GM19035 (cell line): ENCODE data around the gene ATRN.

ENCODE experiments used
- ATAC-seq: cut with Tn5 transposase; IDR thresholded peaks from one replicate; pipeline ENCODE4 v1.9.1; 2021; ENCODE audit not compliant: unreplicated experiment

Gene ATRN

DNA sequence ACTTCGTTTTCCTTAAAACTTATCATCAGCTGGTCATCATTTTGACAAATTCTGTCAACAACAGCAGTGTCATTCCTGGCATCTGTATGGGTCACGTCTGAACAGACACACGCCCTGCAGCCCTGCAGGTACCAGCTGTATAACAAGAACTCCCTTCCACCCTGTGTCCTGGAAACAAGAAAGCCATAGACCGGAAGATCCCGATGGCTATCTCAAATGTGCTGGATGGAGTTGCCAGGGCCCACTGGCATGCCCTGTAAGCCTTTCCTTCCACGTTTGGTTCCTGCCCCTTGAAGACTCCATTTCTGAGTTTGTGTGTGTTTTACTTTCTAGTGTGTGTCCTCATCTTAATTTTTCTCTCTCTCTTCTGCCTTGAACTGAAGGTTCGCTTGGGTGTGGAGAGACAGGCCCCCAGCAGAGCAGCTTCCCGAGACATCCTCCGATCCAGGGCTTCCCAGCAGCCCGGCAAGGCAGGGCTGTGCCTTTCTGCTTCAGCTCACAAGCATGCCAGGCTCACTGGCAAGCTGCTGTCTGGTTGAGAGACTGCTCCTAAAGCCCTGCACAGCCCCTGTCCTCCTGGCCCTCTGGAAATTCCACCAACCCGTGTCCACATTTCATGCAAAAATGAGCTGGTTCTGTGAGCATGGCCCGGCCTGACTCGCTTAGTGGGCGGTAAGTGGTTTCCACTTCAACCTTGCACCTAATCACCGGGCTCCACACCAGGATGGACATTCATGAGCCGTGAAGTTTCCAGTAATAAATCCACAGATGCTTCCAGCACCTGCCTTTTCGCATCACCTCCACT lies 183.7 kb downstream of the ATRN start:
- ATAC-seq = no peak

DNA sequence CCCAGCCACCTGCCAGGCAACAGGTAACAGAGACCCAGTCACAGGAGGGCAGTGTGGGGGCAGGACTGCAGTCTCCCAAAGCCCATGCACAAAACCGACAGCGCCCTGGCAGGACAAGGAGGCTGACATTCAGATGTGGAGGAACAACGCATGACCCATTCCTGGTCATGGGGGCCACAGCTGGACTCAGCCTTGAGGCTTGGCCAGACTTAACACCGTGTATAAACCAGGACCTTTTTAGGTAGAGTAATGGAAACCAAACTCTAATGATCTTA lies 184.2 kb downstream of the ATRN start:
- ATAC-seq = no peak

DNA sequence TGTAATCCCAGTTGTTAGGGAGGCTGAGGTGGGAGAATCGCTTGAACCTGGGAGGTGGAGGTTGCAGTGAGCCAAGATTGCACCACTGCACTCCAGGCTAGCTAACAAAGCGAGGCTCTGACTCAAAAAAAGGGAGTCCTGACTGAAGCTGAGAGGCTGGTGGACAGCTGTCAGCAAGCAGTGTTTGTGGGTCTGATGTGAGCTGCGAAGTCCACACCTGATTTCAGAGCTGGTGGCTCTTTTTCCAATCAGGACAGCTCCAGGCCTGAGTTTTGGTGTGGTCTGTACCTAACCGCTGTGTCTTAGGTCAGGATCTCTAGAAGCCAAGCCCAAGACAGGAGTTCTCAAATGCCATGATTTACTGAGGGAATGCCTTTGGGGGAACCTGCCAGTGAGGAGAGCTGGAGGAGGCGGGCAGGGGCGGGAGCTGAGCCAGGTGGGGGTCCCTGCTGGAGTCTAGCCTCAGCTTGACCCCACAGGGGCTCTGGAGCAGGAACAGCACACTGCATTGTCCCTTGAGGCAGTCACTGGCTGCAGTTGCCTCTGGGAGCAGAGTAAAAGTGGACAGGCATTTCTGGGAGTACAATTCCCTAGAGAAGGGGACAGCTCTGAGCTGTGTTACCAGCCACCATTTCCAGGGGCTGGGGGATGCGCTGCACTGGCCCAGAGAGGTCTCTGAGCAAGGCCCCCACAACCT lies 187.3 kb downstream of the ATRN start:
- no peak for ATAC-seq

DNA sequence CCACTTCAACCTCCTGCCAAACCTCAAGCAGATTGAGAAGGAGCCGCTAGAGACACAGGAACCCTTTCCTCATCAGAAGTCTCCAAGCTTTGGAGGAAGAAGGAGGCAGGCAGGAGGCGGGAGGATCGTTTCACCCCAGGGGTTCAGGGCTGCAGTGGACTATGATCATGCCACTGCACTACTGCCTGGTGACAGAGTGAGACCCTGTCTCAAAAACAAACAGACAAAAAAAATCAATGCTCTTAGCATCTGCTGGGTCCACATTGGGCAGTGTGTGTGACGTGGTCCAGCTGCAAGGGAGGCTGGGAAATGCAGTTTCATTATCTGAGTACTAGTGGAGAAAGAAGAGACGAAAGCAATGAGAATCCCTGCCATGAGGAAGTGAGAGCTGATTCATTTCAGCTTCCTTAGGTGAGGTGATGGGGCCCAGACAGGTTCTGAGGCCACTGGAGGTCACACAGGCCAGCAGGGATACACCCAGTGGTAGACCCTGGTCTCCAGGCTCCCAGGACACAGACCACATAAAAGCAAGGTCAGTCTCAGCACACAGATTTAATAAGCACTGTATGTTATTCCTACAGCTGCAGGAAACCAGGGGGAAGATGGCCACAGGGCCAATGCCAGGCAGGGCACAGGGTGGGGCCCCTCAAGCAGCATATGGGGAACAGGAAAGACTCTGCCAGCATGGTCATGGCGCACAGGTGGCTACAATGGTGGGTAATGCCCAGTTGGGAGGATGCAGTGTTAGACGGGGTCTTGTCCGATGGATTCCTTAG lies 188.1 kb downstream of the ATRN start:
- peak; percentile 92 for ATAC-seq

DNA sequence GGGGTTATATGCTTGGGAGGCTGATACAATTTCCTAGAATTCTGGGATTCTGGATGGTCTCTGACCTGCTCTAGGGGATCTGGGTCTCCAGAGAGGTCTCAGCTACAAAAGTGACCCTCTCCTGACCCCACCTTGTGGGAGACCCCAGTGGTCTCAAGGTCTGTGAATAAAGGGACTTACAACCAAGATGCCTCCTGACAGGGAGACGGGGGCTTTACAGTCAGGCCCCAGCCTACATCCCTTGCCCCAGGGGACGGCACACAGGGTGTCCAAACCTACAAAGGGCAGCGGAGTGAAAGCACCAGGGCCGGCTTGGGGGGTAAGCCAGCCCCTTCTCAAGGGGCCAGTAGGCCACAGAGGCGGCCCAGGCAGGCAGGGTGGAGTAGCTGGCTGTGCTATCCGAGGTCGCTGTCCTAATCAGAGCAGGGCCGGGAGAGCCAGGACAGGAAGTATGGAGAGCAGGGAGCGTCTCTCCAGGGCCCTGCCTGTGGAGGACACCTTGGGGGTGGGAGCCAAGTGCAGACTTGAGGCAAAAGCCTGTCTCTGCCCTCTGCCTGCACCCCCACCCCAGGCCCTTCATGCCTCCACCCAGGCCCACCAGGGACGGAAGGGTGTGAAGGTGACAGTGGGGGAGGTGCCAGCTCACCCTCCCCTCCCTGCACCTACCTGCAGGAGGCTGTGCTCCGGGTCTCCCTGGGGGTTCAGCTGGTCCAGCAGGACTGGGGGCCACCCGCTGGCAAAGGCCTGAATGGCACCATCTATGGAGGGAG lies 188.9 kb downstream of the ATRN start:
- no peak for ATAC-seq

DNA sequence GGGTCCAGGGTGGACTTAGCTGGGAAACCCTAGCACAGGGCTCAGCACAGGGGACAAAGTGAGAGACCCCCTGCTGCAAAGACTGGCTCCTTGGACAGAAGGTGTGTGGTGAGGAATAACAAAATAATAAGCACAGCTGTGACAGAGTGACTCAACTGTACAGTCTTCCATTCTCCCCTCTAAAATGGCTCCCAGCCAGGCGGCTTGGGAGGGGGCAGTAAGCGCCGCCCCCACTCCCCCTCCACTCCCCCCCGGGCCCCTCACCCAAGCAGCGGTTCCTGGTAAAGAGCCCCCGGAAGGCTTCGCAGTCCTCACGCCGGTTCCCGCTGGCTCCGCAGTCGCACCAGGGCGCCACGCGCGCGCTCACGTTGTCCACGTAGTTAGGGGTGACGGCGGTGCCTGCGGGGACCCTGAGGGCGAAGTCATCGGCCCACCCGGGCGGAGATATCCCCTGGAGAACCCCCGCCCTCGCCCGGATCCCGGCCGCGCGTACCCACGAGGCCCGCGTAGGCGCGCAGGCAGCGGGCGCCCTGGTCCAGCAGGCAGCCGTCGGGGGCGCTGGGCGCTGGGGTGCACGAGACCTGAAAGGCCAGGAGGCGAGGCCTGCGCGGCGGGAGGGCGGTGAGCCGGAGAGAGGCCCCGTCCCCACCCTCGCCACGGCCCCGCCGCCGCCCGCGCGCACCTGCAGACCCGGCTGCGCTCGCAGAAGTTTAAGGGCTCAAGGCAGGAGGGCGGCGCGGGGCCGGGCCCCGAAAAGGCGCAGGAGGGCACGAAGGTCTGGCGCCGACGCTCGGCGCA lies 189.6 kb downstream of the ATRN start:
- ATAC-seq = no peak

DNA sequence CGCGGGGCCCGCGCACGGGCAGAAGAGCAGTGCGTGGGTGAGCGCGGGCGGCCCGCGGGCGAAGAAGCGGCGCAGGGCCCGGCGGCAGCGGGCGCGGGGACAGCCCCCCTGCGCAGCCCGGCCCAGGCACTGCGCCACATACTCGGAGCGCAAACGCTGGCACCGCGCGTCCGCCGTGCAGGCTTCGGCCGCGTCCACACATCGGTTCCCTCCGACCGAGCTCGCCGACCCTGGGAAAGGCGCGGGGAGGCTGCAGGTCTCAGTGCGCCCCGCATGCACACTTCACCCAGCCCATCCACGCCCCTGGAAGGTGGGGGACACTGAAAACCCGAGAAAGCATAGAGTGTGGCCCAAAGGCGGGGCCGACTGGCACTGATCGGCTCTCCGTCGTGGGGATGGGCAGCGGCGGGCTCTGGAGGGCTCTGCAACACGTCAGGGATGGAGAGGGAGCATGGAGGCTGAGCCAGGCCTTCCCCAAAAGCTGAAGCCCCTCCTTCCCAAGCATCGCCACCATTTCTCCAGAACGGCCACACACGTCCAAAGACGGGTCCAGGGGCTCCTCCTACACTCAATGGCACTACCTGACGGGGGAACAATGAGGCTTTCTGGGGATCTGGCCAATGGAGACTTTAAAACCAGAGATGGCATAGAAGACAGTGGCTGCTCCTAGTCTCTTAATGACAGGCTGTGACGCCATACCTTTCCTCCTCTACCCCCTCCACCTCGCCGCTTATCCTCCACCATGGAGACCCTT lies 190.4 kb downstream of the ATRN start:
- ATAC-seq = no peak

DNA sequence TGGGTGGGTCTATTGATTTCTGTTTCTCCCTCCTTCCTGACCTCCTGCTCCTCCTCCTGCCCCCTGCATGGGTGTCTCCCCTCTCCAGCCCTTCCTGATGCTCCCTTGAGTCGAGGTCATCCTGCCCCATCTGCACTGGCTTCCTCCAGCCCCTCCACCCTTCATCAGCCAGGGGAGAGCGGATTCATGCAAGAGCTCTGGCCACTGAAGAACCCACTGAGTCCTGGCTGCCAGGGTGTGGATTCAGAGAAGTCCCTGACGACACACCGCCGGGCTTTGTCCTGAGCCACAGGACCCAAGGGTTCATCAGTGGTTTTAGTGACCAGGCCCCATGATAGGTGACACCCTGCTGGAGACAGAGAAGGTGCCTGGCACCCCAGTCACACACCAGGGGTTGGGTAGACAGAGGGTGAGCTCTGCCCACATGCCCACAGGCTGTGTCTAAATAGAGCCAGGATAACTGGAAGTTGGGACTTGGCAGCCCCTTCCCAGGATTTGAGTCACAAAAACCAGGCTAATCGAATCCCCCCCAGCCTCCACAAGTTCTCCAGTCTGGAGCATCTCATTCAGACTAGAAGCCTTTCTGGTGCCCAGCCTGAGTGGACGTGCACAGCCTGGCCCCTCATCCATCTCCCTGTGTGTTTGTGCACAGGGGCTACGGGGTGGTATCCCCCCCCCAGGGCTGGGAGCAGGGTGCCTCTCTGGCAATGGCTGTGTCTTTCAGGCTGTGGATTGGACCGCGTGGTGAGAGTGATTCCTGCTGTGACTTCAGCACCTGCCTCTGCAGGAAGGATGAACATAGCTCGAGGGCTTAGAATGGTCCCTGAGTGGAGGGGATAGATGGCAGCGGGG lies 191.2 kb downstream of the ATRN start:
- no peak for ATAC-seq

DNA sequence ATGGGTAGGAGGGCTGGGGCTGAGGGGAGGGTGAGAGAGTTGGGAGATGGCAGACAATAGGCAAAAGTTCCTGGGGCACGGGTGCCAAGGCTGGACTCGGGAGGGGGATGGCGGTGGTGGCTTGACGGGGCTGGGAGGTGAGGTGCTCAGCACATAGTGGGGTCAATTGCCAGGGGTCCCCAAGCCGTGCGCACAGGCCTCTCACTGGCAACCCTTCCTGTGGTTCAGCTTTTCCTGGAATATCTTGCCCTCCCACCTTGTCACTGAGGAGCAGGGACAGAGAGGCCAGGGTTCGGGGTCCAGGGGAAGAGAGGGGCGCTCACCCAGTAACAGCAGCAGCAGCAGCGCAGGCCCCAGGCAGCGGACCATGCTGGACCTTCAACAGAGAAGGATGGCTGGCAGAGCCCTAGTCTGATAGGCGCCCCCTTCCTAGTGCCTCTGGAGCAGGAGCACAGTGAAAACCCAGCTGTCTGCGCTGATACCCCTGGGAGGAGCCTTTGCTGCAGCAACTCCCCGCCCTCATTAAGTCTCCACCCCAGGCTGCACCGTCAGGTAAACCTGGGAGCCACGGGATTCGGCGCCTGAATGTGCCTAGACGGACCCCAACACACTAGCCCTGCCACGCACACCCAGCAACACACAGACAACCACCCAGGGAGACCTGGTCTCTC lies 192.3 kb downstream of the ATRN start, which contains the start of gene GFRA4:
Gene GFRA4, minus strand, starts transcription at position 369 of the 671 bp plus-strand sequence. Its CDS starts 0 bp downstream, at position 369.
- ATAC-seq = no peak

DNA sequence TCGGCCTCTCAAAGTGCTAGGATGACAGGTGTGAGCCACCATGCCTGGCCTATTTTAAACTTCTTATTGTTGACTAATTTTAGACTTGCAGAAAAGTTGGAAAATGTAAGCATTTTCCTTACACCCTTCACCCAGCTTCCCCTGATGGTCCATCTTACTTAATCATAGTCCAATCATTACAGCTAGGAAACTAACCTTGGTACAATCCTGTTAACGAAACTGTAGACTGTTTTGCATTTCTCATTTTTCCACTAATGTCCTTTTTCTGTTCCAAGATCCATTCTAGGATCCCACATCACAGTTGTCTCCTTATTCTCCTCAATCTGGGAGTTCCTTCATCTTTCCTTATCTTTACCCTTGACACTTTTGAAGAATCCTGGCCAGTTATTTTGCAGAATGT lies 193.0 kb downstream of the ATRN start:
- ATAC-seq = no peak

DNA sequence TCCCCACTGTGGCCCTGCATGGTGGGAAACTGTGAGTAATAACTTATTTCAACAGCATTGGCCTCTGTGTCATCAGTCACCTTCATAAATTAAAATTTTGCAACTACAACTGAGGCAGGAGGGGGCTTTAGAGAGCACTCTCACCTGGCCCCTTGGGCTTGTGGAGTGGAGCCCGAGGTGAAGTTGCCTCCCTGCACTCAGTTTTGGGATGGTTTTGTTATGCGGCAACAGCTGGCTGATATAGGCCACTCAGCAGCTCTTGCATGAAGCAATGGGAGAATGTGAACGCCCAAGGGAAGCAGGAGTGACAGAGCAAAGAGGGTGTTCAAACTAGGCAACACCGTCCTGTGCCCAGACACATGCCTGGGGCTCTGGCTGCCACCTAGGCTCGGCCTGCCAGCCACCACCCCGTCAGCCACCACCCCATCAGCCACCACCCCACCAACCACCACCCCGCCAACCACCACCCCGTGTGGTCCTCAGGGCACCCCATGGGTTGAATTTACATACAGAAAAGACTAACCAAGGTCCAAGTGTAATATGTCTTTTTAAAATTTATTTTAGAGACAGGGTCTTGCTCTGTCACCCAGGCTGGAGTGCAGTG lies 196.7 kb downstream of the ATRN start:
- ATAC-seq = no peak

DNA sequence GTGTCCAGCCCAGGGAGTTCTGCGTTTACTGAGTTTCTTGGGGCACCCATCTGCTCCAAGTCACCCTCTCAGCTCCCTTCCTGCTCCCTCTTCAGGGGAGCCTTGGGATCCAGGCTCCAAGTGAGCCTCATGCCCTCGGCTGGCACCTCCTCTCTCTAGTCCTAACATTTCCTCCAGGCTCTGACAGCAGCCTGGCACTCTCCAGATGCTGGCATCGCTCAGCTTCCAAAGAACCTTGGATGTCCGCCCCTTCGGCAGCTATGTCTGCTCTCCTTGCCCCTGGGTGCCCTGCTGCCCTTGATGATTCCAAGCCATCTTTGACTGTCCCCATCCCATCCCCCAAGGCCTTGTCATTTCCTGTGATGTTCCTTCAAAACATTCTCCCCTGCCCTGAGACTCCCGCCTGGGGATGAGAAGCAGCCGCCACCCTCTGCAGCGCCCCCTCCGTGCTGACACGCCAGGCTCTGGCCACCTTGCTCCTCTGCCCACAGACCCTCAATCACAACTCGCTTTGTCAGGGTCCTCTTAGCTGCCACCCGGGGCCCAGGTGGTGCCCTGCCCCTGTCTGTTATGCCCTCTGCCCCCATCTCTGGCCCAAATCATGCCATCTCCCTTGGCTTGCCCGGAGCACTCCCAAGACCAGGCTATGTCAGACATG lies 199.0 kb downstream of the ATRN start:
- ATAC-seq = no peak

DNA sequence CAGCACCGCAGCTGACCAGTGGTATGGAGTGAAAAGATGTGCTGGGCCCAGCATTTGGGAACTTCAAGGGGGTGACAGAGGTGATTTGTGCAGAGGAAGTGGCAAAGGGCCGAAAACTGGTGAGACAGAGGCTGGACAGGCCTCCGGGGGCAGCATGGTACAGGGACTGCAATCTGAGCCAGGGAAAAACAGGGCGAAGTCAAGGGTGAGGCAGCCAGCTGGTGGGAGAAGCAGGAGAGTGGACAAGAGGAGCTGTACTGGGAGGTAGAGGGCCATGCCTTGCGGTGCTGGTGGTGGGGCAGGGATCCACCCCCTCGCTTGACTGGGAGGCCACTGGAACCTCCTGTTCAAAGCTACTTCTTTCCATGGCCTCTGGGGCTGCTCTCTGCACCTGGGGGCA lies 199.7 kb downstream of the ATRN start:
- ATAC-seq = no peak

DNA sequence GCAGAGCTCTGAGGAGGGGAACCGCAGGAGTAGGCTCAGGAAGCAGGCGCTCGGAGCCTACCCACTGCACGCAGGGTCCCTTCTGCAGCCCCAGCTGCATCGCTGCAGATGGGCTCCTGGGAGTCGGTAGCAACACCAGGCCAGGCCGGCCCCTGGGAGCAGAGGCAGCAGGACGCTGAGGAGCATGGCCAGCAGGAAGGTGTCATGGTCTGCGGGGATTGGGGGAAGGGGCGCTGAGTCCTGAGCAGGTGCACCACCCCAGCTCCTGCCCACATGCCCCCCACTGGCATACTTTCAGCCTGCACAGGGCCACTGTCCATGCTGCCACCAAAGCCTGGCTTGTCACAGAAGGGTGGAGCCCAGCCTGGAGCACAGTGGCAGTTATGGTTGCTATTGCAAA lies 200.1 kb downstream of the ATRN start:
- no peak for ATAC-seq

DNA sequence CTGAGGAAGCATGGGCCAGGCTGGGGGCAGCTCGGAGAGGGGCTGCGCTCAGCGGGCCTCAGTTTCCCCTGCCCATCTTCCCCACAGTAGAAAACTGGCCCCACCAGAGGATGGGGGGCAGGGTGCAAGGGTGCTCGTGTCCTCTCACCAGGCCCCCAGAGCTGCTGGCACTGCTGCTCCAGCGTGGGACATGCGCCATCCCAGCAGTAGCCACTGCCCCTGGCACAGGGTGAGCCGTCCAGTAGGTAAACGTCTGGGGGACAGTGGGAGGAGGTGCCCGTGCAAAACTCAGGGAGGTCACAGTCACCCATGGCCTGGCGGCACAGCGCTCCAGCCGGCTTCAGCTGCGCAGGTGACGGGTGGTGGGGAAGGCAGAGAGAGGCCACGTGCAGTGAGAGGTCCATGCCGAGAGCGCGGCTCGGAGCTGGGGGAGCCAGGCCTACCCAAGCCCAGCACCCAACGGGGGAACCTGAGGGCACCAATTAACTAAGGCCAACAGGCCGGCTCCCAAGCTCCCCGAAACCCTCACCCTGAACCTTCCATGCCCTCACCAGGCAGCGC lies 201.2 kb downstream of the ATRN start:
- ATAC-seq = no peak

DNA sequence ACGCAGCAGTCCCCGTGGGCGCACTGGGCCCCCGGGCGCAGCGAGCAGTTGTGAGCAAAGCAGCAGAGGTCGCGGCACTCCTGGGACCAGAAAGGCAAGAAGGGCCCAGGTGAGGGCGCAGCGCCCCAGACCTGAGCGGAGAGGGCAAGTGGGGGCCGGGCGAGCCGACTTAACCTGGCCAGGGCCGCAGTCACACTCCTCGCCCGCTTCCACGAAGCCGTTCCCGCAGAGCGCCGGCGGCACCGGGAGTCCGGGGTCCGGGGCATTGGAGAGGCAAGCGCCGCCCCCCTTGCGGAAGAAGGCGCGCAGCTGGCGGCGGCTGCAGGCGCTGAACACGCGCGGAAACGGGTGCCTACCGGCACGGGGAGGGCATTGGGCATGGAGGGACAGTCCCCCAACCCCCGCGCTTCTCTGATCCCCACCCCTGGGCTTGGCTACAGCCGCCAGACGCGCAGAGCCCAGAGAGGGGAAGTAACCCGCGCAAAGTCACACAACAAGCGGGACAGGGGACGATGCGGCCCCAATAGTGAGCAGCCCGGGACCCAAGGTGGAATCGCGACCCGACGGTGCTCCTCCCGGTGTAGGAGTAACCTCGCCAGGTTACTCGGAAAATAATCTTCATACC lies 201.8 kb downstream of the ATRN start:
- ATAC-seq = no peak
